Measurements from ENCODE around the gene SEC62. TPM values are rescaled to one million over a fixed set of nuclear protein-coding genes. Genes with fewer than 3 reads are reported as not detected.

The SEC62 gene
- total and polyA plus RNA-seq, 2 of the 4 experiments (the other 2 are of a cell fraction): 33.2 to 36.6 TPM

DNA sequence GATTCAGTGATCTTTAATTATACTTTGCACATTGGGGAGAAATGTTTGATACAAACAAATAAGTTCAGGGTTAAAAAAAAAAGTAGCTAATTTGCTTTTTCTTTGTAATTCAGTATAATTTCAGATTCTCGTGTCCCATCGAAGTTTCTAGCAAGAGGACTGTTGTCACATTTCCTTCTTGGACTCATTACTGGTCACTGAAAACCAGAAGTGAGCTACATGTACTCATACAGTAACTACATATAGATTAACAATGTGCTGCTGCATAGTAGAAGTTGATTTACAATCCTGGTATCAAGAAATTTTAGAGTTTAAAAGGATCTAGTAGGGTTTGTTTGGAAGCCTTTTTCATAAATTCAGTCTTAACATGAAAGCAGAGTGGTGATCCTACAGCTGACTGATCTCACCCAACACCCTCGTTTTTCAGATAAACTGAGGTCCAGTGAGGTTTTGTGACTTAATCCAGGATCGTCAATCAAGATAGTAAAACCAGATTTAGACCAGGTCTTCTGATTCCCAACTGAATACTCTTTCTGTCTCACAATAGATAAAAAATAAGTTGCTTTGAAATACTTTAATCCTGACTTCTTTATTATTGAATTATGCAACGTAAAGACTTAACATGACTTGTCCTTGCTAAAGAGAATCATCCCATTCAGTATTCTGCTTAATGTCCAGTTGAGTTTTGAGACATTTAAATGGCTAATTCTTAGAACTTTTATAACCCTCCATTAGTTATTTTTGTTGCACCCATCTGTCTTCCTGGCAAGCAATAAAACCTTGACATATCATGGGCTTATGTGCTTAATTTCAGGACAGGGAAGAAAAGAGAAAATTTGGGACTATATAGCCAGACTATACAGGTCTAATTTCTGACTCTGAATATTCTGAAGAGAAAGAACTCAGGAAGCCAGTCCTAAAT is 2.8 kb downstream of the SEC62 start:
- no peak overlapping the region for H3K4ac ChIP-seq (ENCODE audit: low read depth, low read length)
- H2AFZ ChIP-seq (replicated peaks; ENCODE audit: low read length, poor library complexity): no peak overlapping the region
- no peak overlapping the region for H2BK15ac ChIP-seq (ENCODE audit: low read depth, low read length)
- peak overlapping the region; percentile 45; the same call in 1 of the 2 replicates for H4K5ac ChIP-seq (ENCODE audit: low read depth, low read length)
- H2BK120ac ChIP-seq (ENCODE audit: low read depth, low read length): no peak overlapping the region
- H3K9me3 ChIP-seq (ENCODE audit: control insufficient read depth, insufficient read depth, low read length): no peaks in the 10 kb centered on the region
- BruUV-seq (replicated peaks): no TSS peak
- peaks cover 3% of the 10 kb centered on the region; the same call in 1 of the 2 replicates for H3K36me3 ChIP-seq (ENCODE audit: control insufficient read depth, insufficient read depth, low read length)
- H3K9ac ChIP-seq (ENCODE audit: low read depth, low read length): no peak overlapping the region
- no peak overlapping the region for H3K18ac ChIP-seq (ENCODE audit: low read depth, low read length)
- H4K8ac ChIP-seq (ENCODE audit: low read depth in 2 of 2, low read length in 2 of 2): no peak overlapping the region
- POLR2A ChIA-PET (ENCODE audit: unreplicated experiment): no interaction called here
- intact Hi-C loops (cut with micrococcal nuclease): loop anchor here (5.0 kb wide), 1 partner anchor 107 kb away; no protein-coding TSS in a partner anchor
- dilution Hi-C loops (cut with HindIII; ENCODE audit: low sequenced_read_pairs, unreplicated experiment): no loop called here
- H3K27me3 ChIP-seq (ENCODE audit: control insufficient read depth, insufficient read depth, low read length): no peaks in the 10 kb centered on the region
- peak overlapping the region; percentile 61 for H3K4me2 ChIP-seq (ENCODE audit: low read depth, low read length)
- H3K4me3 ChIP-seq (ENCODE audit: insufficient read depth, low read depth, low read length): no peak overlapping the region
- H2AK5ac ChIP-seq (ENCODE audit: low read depth, low read length): no peak overlapping the region
- no peak overlapping the region for H2BK20ac ChIP-seq (ENCODE audit: low read depth, low read length)
- TF ChIP-seq BHLHE40 (IDR thresholded peaks at IDR 0.05; ENCODE audit: low read depth, low read length) (no peak), FOS (IDR thresholded peaks at IDR 0.05; ENCODE audit: low read depth, low read length) (no peak), MXI1 (IDR thresholded peaks at IDR 0.05; ENCODE audit: borderline replicate concordance, low read depth, low read length) (no peak), NFE2L2 (IDR thresholded peaks at IDR 0.05; ENCODE audit: low read depth, low read length) (no peak)
- no peak for ATAC-seq (ENCODE audit: low read depth)
- no peak overlapping the region for H3K14ac ChIP-seq (replicated peaks; ENCODE audit: low read depth, low read length)
- H2BK5ac ChIP-seq (ENCODE audit: low read depth, low read length, poor library complexity, severe bottlenecking): peak overlapping the region; percentile 2
- whole genome bisulfite sequencing, 2 experiments (ENCODE audit: extremely low coverage in 2 of 2, insufficient read length in 1 of 2): no CpG with 5 or more reads among the region's 5 CpGs
- H3K4me1 ChIP-seq (ENCODE audit: control insufficient read depth, insufficient read depth, low read length): peaks cover 2% of the 10 kb centered on the region; the same call in 1 of the 2 replicates
- H3K27ac ChIP-seq (ENCODE audit: insufficient read depth, low read length): no peak overlapping the region
- peaks cover 3 to 51% of the 10 kb centered on the region in 2 experiments; a peak in 2 of 4 replicates for H3K79me1 ChIP-seq (ENCODE audit: low read depth in 1 of 2, low read length in 2 of 2)
- H3K56ac ChIP-seq (ENCODE audit: extremely low read depth, insufficient read depth, low read length): no peak overlapping the region
- CTCF ChIA-PET: no interaction called here
- peaks cover 7% of the 10 kb centered on the region; the same call in 1 of the 2 replicates for H3K9me1 ChIP-seq (ENCODE audit: insufficient read depth, low read length)
- no peak for DNase-seq
- peaks cover 52% of the 10 kb centered on the region for H4K20me1 ChIP-seq (ENCODE audit: insufficient read depth, low read length)
- in situ Hi-C loops (cut with MboI; ENCODE audit: low sequenced_read_pairs): no loop called here
- H3K23ac ChIP-seq (ENCODE audit: low read depth, low read length): no peak overlapping the region
- H2AK9ac ChIP-seq (replicated peaks; ENCODE audit: low read depth, low read length, poor library complexity): no peak overlapping the region
- no peak overlapping the region for H4K91ac ChIP-seq (ENCODE audit: insufficient read depth, low read depth, low read length)
